Measurements from ENCODE around the gene KCNJ18.
"Not testable (repeated sequence)": the region's sequence is repeated elsewhere in the genome, so short reads cannot be mapped to it uniquely, and the experiment has no call there.

KCNJ18 gene

GRCh38 chr17:21671437-21671836 is 20.9 kb upstream of the KCNJ18 start:
- not testable (repeated sequence) for DNase-seq

DNA sequence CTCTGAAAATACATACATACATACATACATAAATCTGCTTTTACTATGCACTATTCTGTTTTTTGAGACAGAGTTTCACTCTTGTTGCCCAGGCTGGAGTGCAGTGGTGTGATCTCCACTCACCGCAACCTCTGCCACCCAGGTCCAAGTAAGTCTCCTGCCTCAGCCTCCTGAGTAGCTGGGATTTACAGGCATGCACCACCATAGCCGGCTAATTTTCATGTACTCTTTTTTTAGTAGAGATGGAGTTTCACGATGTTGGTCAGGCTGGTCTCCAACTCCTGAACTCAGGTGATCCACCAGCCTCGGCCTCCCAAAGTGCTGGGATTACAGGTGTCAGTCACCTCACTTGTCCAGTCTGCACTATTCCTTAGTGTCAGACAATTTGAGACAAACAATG is 20.5 kb upstream of the KCNJ18 start:
- DNase-seq = not testable (repeated sequence)

- not testable (repeated sequence) for DNase-seq
Measured at GRCh38 chr17:21673451-21674241, 18.7 kb upstream of the KCNJ18 start.

- DNase-seq = no peak
- TF ChIP-seq POLR2A (IDR thresholded peaks at IDR 0.05; ENCODE audit: low read length) (no peak), GATA1 (IDR thresholded peaks at IDR 0.05; ENCODE audit: low read depth, low read length) (no peak)
Measured at GRCh38 chr17:21674242-21674731, 18.0 kb upstream of the KCNJ18 start.

DNA sequence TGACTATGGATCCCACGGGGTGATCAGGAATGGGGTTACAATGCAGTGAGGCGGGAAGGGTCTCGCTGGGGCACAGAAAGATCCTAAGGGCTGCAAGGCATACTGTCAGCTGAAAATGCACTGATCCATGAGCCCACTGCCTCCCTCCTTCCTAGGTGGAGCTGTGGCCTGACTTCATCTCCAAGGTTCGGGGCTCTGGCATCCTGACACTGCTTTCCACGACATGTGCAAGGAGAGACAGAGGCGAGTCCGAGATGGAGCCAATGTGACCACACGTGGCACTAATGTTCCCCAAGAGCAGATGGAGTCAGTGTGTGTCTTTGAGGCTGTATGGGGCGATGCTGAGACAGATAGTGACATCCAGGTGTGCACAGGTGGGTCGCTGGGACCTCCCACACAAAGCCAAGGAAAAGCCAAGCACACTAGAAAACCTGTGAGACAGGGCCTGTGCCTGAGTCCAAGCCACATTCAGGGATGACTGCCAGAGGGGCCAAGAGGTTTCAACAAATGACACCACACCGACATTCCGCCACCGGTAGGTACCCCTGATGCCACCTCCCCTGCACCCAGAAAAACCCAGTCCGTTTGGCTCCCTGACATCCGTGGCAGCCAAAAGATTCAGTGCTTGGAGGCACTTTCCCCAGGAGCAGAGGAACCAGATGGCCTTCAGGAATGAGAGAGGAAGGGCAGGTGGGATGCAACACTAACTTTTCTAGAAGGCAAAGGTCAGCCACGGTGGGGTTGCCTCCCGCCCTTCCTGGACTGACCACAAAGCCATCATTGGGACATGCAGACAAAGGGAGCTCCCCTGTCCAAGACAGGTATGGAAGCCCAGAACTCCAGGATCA is 17.2 kb upstream of the KCNJ18 start:
- not testable (repeated sequence) for DNase-seq

DNA sequence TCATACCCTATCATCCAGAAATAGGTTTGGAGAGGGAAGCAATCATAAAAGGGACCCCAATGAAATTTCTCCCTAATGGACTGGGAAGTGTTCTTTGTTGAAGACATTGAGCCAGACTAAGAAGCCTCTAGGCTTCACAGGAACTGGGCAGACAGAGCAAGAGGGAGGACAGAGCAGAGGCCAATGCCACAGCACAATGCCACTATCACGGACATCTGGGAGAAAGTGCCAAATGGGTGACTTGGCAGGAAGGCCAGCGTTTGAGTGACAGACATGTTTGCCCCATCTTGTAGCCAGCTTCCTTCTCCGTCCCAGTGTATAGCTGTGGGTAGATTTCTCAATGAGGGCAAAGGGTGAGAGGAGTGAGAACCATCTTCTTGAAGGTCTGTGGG is 16.6 kb upstream of the KCNJ18 start:
- DNase-seq = not testable (repeated sequence)

DNA sequence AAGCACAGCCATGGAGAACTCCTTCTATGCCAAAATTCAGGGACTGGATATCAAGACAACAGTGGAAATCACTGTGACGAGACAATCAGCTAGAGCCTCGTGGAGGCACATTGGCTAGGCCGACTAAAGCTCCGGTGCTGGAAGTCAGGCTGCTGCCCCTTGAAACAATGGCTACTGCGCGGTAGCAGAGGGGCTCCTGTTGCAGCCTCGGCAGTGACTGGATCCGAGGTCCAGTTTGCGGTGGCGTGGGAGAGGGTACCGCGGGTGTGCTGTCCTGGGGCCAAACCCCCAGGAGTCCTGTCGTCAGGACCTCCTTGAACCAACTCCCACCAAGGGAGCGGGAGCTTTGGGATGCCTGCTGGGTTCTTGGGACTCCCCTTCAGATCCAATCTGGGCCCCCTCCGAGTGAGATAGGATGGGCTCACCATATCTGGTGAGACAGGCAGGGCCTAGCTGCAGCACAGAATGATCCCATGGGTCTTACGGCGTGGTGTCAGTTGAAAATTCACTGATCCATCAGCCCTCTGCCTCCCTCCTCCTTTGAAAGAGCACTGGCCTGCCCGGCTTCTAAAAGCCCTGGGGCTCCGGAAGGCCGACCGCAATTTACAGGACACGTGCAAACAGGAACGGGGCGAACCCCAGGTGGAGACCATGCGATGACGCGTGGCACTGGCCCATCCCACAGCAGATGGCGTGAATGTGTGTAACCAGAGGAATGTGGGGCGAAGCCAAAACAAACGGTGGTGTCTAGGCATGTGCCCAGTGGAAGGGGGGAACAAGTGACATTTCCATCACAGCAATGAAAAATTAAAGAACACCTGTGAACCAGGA is 15.8 kb upstream of the KCNJ18 start:
- no peak for DNase-seq
- TF ChIP-seq GATA1 (IDR thresholded peaks at IDR 0.05; ENCODE audit: low read depth, low read length) = no peak
- no peak for TF ChIP-seq POLR2A (IDR thresholded peaks at IDR 0.05; ENCODE audit: low read length)

GRCh38 chr17:21677126-21677910 is 15.0 kb upstream of the KCNJ18 start:
- no peak for TF ChIP-seq GATA1 (IDR thresholded peaks at IDR 0.05; ENCODE audit: low read depth, low read length)
- TF ChIP-seq POLR2A (IDR thresholded peaks at IDR 0.05; ENCODE audit: low read length) = no peak
- DNase-seq = no peak

- no peak for TF ChIP-seq POLR2A (IDR thresholded peaks at IDR 0.05; ENCODE audit: low read length)
- TF ChIP-seq GATA1 (IDR thresholded peaks at IDR 0.05; ENCODE audit: low read depth, low read length) = no peak
- no peak for DNase-seq
Measured at GRCh38 chr17:21677911-21678310, 14.4 kb upstream of the KCNJ18 start.

GRCh38 chr17:21678393-21679081 is 13.8 kb upstream of the KCNJ18 start:
- no peak for TF ChIP-seq GATA1 (IDR thresholded peaks at IDR 0.05; ENCODE audit: low read depth, low read length)
- no peak for TF ChIP-seq POLR2A (IDR thresholded peaks at IDR 0.05; ENCODE audit: low read length)
- DNase-seq = no peak

DNA sequence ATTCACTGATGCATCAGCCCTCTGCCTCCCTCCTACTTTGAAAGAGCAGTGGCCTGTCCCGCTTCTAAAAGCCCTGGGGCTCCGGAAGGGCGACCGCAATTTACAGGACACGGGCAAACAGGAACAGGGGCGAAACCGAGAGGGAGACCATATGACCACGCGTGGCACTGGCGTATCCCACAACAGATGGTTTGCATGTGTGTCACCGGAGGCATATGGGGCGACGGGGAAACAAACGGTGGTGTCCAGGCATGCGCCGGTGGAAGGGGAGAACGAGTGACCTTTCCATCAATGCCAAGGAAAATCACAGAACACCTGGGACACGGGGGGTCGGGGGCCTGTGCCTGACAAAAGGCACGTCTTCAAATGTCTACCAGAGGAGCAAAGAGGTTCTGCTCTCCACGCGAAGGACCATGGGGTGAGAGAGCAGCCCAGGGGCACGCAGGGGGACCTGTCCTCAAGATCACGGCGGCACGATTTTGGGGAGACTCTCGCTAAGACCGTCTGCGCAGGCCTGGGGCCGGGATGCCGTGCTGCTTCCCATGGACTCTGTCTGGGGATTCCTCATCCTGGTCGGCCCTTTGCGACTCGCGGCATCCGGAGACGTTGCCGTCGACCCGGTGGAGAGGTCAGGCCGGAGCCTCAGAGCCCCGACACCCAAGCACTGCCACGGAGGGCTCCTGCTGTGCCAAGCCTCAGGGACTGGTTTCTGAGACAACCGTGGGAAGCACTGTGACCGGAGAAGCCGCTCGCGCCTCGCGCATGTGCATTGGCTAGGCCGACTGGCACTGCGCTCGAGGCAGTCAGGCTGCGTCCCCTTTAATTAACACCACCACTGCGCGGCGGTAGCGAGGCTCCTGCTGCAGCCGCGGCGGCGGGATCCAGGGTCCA is 12.8 kb upstream of the KCNJ18 start:
- TF ChIP-seq POLR2A (IDR thresholded peaks at IDR 0.05; ENCODE audit: low read length) (no peak), GATA1 (IDR thresholded peaks at IDR 0.05; ENCODE audit: low read depth, low read length) (no peak)

GRCh38 chr17:21680366-21680765 is 12.0 kb upstream of the KCNJ18 start:
- TF ChIP-seq POLR2A (IDR thresholded peaks at IDR 0.05; ENCODE audit: low read length) (no peak), GATA1 (IDR thresholded peaks at IDR 0.05; ENCODE audit: low read depth, low read length) (no peak)
- no peak for DNase-seq

More for the DNA sequence above, 12.8 kb upstream of the KCNJ18 start:
- DNase-seq = no peak

GRCh38 chr17:21680850-21681351 is 11.4 kb upstream of the KCNJ18 start:
- DNase-seq = not testable (repeated sequence)

- not testable (repeated sequence) for DNase-seq
Measured at GRCh38 chr17:21681576-21681975, 10.7 kb upstream of the KCNJ18 start.

DNA sequence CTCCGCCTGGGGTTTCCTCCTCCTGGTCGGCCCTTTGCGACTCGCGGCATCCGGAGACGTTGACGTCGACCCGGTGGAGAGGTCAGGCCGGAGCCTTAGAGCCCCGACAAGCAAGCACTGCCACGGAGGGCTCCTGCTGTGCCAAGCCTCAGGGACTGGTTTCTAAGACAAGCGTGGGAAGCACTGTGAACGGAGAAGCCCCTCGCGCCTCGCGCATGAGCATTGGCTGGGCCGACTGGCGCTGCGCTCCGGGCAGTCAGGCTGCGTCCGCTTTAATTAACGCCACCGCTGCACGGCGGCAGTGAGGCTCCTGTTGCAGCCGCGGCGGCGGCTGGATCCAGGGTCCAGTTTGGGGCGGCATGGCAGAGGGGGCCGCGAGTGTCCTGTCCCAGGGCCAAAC is 10.2 kb upstream of the KCNJ18 start:
- DNase-seq = not testable (repeated sequence)

GRCh38 chr17:21683142-21683712 is 9.1 kb upstream of the KCNJ18 start:
- DNase-seq = not testable (repeated sequence)

DNA sequence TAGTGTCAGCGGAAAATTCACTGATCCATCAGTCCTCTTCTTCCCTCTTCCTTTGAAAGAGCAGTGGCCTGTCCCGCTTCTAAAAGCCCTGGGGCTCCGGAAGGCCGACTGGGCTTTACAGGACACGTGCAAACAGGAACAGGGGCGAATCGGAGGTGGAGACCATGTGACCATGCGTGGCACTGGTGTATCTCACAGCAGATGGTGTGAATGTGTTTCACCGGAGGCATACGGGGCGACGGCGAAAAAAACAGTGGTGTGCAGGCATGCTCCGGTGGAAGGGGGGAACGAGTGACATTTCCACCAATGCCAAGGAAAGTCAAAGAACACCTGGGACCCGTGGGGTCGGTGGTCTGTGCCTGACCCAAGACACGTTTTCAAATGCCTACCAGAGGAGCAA is 8.4 kb upstream of the KCNJ18 start:
- not testable (repeated sequence) for DNase-seq

- DNase-seq = not testable (repeated sequence)
Measured at GRCh38 chr17:21684384-21684783, 7.9 kb upstream of the KCNJ18 start.
